GM23248 (cell line): Measurements from ENCODE around the gene SLC25A29.

Source experiments
- EZH2 ChIP-seq: fragments of 200-600 bp; sonication (generic); IDR thresholded peaks from 2 replicates; pipeline ENCODE4 v1.6.1; 2018; ENCODE audit warnings: antibody characterized with exemption, mild to moderate bottlenecking; ENCODE audit not compliant: insufficient read depth, poor library complexity, severe bottlenecking
- EZH2phosphoT487 ChIP-seq: fragments of 200-600 bp; sonication (generic); IDR thresholded peaks from 2 replicates; pipeline ENCODE4 v1.6.1; 2018; ENCODE audit warnings: antibody characterized with exemption, moderate library complexity, mild to moderate bottlenecking, low read depth; ENCODE audit not compliant: insufficient read depth

GRCh38 chr14:100345711-100346110 is 39.5 kb upstream of the SLC25A29 start:
- TF ChIP-seq EZH2 (no peak), EZH2phosphoT487 (no peak)
